Kidney (tissue), 14 donors: ENCODE data around the gene CYP24A1. TPM values are rescaled to one million over a fixed set of nuclear protein-coding genes. Genes with fewer than 3 reads are reported as not detected.

Source experiments
- DNase-seq, 5 donors: peaks; one replicate each; pipeline ENCODE4 v3.0.0-alpha.2; 2013 to 2020
- FAIRE-seq: peaks from 2 replicates; lab custom pipeline; 2012; peaks lifted over from hg19 to GRCh38; lab: Jason Lieb, UNC
- H3K27ac ChIP-seq, 2 donors: one replicate each; pipeline ENCODE4 v1.7.0; 2013; ENCODE audit warnings: low read depth in 2 of 2, low read length in 2 of 2, inconsistent platforms in 1 of 2
- H3K27me3 ChIP-seq: one replicate; pipeline ENCODE4 v1.7.1; 2013; ENCODE audit warnings: low read length, inconsistent platforms; ENCODE audit not compliant: control insufficient read depth, insufficient read depth
- H3K36me3 ChIP-seq, 3 donors: one replicate each; pipeline versions ENCODE4 v1.7.0 to v1.7.1; 2013; ENCODE audit warnings: low read length in 3 of 3, control low read depth in 1 of 3, inconsistent platforms in 1 of 3; ENCODE audit not compliant: insufficient read depth in 3 of 3, control insufficient read depth in 2 of 3
- H3K4me1 ChIP-seq, 3 donors: one replicate each; pipeline versions ENCODE4 v1.7.0 to v1.7.1; 2013; ENCODE audit warnings: low read length in 3 of 3, inconsistent platforms in 1 of 3, low read depth in 1 of 3; ENCODE audit not compliant: control insufficient read depth in 2 of 3, insufficient read depth in 2 of 3
- H3K4me3 ChIP-seq, 3 donors: one replicate each; pipeline versions ENCODE4 v1.7.0 to v1.8.1; 2013; ENCODE audit warnings: low read length in 3 of 3, control low read depth in 1 of 3, inconsistent platforms in 1 of 3
- H3K9ac ChIP-seq, 3 donors: one replicate each; pipeline versions ENCODE4 v1.7.0 to v1.7.1; 2013; ENCODE audit warnings: low read length in 3 of 3, control low read depth in 1 of 3, inconsistent platforms in 1 of 3
- H3K9me3 ChIP-seq, 3 donors: one replicate each; pipeline versions ENCODE4 v1.7.0 to v1.7.1; 2013; ENCODE audit warnings: low read length in 3 of 3, control low read depth in 1 of 3, inconsistent platforms in 1 of 3; ENCODE audit not compliant: control insufficient read depth in 2 of 3, insufficient read depth in 1 of 3
- CTCF ChIP-seq: IDR thresholded peaks from 3 replicates; pipeline ENCODE4 v1.5.1; 2012; ENCODE audit warnings: mild to moderate bottlenecking, moderate library complexity, borderline replicate concordance; ENCODE audit not compliant: insufficient read depth; ENCODE audit errors: extremely low read depth
- intact Hi-C: fragments of 100-400 bp; cut with DNase I; formaldehyde crosslinking; loops from one replicate; pipeline ENCODE4 v1.11.1; 2022
- polyA plus RNA-seq: library from polyadenylated mRNA; stranded (reverse); fragments of 350-450 nt; fragmentation: Illumina TruSeq; extraction: RNeasy Lipid Tissue Mini Kit (QIAGEN cat#74804); gene quantifications from one replicate; pipeline ENCODE4 v1.2.3, GENCODE V29; 2014; ENCODE audit warnings: low read depth, low replicate concordance; ENCODE audit not compliant: insufficient read depth
- total RNA-seq: library from RNA; stranded (reverse); fragmentation: NEBNext Ultra II Directional; extraction: Animal tissue kit (Norgen Biotek cat#: 25700); gene quantifications from one replicate; pipeline ENCODE4 v1.2.1, GENCODE V29; 2021
- donor health status: control.
- donor health status: control.
- donor health status: control.
- donor health status: control.
- donor health status: control.
- donor health status: DM: yes; HTN: yes; CAD: no.
- donor health status: Normal renal cell carcinoma (clear cell type).

The CYP24A1 gene
- total and polyA plus RNA-seq, 2 donors from 2014 or later = 15.4 to 39.0 TPM

- no peak overlapping the region for H3K27ac ChIP-seq
- no peaks in the 10 kb centered on the region for H3K4me1 ChIP-seq
- TF ChIP-seq CTCF = no peak
- intact Hi-C loops = no loop called here
- H3K4me3 ChIP-seq = no peak overlapping the region
- no peaks in the 10 kb centered on the region for H3K36me3 ChIP-seq
- H3K9me3 ChIP-seq = no peaks in the 10 kb centered on the region
- H3K9ac ChIP-seq = no peak overlapping the region
- DNase-seq (no peak), FAIRE-seq (no peak)
- H3K27me3 ChIP-seq = no peaks in the 10 kb centered on the region
These were observed 12.6 kb downstream of the CYP24A1 start for GRCh38 chr20:54161008-54161820.

GRCh38 chr20:54160065-54161007, 13.4 kb downstream of the CYP24A1 start:
- no peak for TF ChIP-seq CTCF
- Histone ChIP-seq H3K36me3 (no peaks in the 10 kb centered on the region), H3K4me1 (no peaks in the 10 kb centered on the region), H3K9ac (no peak overlapping the region), H3K27me3 (no peaks in the 10 kb centered on the region), H3K27ac (no peak overlapping the region), H3K4me3 (no peak overlapping the region), H3K9me3 (no peaks in the 10 kb centered on the region)
- FAIRE-seq (no peak), DNase-seq (no peak)
- intact Hi-C loops = no loop called here

- Histone ChIP-seq H3K9me3 (no peaks in the 10 kb centered on the region), H3K27ac (no peak overlapping the region), H3K36me3 (no peaks in the 10 kb centered on the region), H3K9ac (no peak overlapping the region), H3K4me1 (no peaks in the 10 kb centered on the region), H3K4me3 (no peak overlapping the region), H3K27me3 (no peaks in the 10 kb centered on the region)
- TF ChIP-seq CTCF = no peak
- DNase-seq (no peak), FAIRE-seq (no peak)
- intact Hi-C loops = no loop called here
These were observed 14.8 kb downstream of the CYP24A1 start for GRCh38 chr20:54158856-54159418.
